ENCODE results near the gene LAMTOR1.
A peak's percentile ranks its signal among the peaks of the same experiment; 100 is the strongest.

LAMTOR1 gene

DNA sequence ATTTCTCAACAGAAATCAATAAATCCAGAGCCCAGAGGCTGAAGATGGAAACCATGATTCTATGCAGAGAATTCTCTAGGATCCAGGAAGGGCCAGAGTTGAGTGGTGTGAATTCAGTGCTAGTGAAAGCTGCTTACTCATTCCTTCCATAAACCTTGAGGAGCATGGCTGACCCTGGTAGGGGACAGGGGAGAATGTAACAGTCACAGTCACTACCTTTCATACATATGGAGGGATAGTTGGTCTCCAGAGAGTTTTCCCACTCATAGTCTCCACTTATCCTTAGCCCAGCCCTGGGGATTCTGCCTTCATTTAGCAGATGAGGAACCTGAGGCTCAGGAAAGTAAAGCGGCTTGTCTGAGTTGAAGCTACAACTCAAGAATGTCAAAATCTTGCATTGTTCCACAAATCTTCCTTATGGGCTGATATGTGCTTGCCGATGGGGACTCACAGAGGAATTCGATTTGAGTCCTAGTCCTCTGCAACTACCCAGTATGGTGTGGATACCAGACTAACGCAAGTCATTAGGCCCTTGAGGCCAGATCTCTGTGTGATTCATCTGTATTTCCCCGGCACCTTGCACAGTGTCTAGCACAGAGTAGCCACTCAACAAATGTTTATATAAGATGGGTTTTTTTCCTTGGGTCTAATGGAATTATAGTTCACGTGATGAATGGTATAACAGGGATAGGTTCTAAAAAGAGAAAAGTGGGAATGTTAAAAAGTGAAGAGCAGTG lies 13.1 kb upstream of the LAMTOR1 start:
- H3K4me3 ChIP-seq (ENCODE audit: low read length) = no peak overlapping the region
- no peaks in the 10 kb centered on the region for H3K9me3 ChIP-seq (ENCODE audit: insufficient read depth, low read depth, low read length)
- peaks cover 8% of the 10 kb centered on the region; the same call in 1 of the 2 replicates for H3K4me1 ChIP-seq (ENCODE audit: insufficient read depth, low read length)
- H3K27me3 ChIP-seq (ENCODE audit: insufficient read depth, low read length) = peaks cover 24% of the 10 kb centered on the region; the same call in 1 of the 2 replicates
- whole genome bisulfite sequencing = 96% methylated on average over 6 of the region's 6 CpGs
- no peak overlapping the region for H3K27ac ChIP-seq (ENCODE audit: low read depth, low read length)
- H3K9ac ChIP-seq (ENCODE audit: low read depth, low read length) = no peak overlapping the region
- H3K36me3 ChIP-seq (ENCODE audit: insufficient read depth, low read length) = no peaks in the 10 kb centered on the region

- H3K27ac ChIP-seq (ENCODE audit: low read depth, low read length) = no peak overlapping the region
- H3K4me1 ChIP-seq (ENCODE audit: insufficient read depth, low read length) = peaks cover 8% of the 10 kb centered on the region; the same call in 1 of the 2 replicates
- H3K27me3 ChIP-seq (ENCODE audit: insufficient read depth, low read length) = peaks cover 24% of the 10 kb centered on the region; the same call in 1 of the 2 replicates
- no peak overlapping the region for H3K9ac ChIP-seq (ENCODE audit: low read depth, low read length)
- WGBS = 100% methylated on average over 1 of the region's 1 CpG
- H3K9me3 ChIP-seq (ENCODE audit: insufficient read depth, low read depth, low read length) = no peaks in the 10 kb centered on the region
- H3K36me3 ChIP-seq (ENCODE audit: insufficient read depth, low read length) = peaks cover 14% of the 10 kb centered on the region
- H3K4me3 ChIP-seq (ENCODE audit: low read length) = no peak overlapping the region
These were observed 11.5 kb upstream of the LAMTOR1 start for GRCh38 chr11:72114570-72114969.

- no peaks in the 10 kb centered on the region for H3K9me3 ChIP-seq (ENCODE audit: insufficient read depth, low read depth, low read length)
- WGBS = 75% methylated on average over 8 of the region's 9 CpGs
- H3K27me3 ChIP-seq (ENCODE audit: insufficient read depth, low read length) = peaks cover 24% of the 10 kb centered on the region; the same call in 1 of the 2 replicates
- peak overlapping the region; percentile 98 for H3K9ac ChIP-seq (ENCODE audit: low read depth, low read length)
- peak overlapping the region; percentile 98 for H3K27ac ChIP-seq (ENCODE audit: low read depth, low read length)
- peak overlapping the region; percentile 86 for H3K4me3 ChIP-seq (ENCODE audit: low read length)
- H3K36me3 ChIP-seq (ENCODE audit: insufficient read depth, low read length) = peaks cover 14% of the 10 kb centered on the region
- peaks cover 8% of the 10 kb centered on the region; the same call in 1 of the 2 replicates for H3K4me1 ChIP-seq (ENCODE audit: insufficient read depth, low read length)
These were observed 10.1 kb upstream of the LAMTOR1 start for GRCh38 chr11:72112978-72113808.

- Histone ChIP-seq H3K4me3 (ENCODE audit: low read length) (peak within 1 kb of the TSS; percentile 86), H3K36me3 (ENCODE audit: insufficient read depth, low read length) (peaks cover 14% of the 10 kb centered on the region), H3K4me1 (ENCODE audit: insufficient read depth, low read length) (peaks cover 8% of the 10 kb centered on the region; the same call in 1 of the 2 replicates), H3K9ac (ENCODE audit: low read depth, low read length) (peak within 1 kb of the TSS; percentile 98), H3K27me3 (ENCODE audit: insufficient read depth, low read length) (peaks cover 24% of the 10 kb centered on the region; the same call in 1 of the 2 replicates), H3K27ac (ENCODE audit: low read depth, low read length) (peak within 1 kb of the TSS; percentile 98), H3K9me3 (ENCODE audit: insufficient read depth, low read depth, low read length) (no peaks in the 10 kb centered on the region)
- WGBS = under 1% methylated on average over 49 of the region's 49 CpGs
These were observed 9.3 kb upstream of the LAMTOR1 start, which contains the start of gene ANAPC15 for GRCh38 chr11:72112143-72112977. Gene ANAPC15, minus strand, starts transcription at chr11:72112695. Its CDS starts 1,419 bp downstream, at chr11:72111276.

- peaks cover 8% of the 10 kb centered on the region; the same call in 1 of the 2 replicates for H3K4me1 ChIP-seq (ENCODE audit: insufficient read depth, low read length)
- 9% methylated on average over 10 of the region's 10 CpGs for WGBS
- H3K27me3 ChIP-seq (ENCODE audit: insufficient read depth, low read length) = peaks cover 24% of the 10 kb centered on the region; the same call in 1 of the 2 replicates
- H3K27ac ChIP-seq (ENCODE audit: low read depth, low read length) = peak overlapping the region; percentile 98
- H3K36me3 ChIP-seq (ENCODE audit: insufficient read depth, low read length) = peaks cover 14% of the 10 kb centered on the region
- H3K9ac ChIP-seq (ENCODE audit: low read depth, low read length) = peak overlapping the region; percentile 98
- H3K4me3 ChIP-seq (ENCODE audit: low read length) = peak overlapping the region; percentile 86
- H3K9me3 ChIP-seq (ENCODE audit: insufficient read depth, low read depth, low read length) = no peaks in the 10 kb centered on the region
These were observed 8.4 kb upstream of the LAMTOR1 start for GRCh38 chr11:72111300-72112142.

- Histone ChIP-seq H3K27me3 (ENCODE audit: insufficient read depth, low read length) (no peaks in the 10 kb centered on the region), H3K9me3 (ENCODE audit: insufficient read depth, low read depth, low read length) (no peaks in the 10 kb centered on the region), H3K9ac (ENCODE audit: low read depth, low read length) (no peak within 1 kb of the TSS; the same call in 1 of the 2 replicates), H3K27ac (ENCODE audit: low read depth, low read length) (no peak within 1 kb of the TSS), H3K36me3 (ENCODE audit: insufficient read depth, low read length) (peaks cover 15% of the 10 kb centered on the region), H3K4me1 (ENCODE audit: insufficient read depth, low read length) (peaks cover 6% of the 10 kb centered on the region; the same call in 1 of the 2 replicates), H3K4me3 (ENCODE audit: low read length) (no peak within 1 kb of the TSS)
- WGBS = 93% methylated on average over 14 of the region's 14 CpGs
These were observed 2.8 kb upstream of the LAMTOR1 start, which contains the start of gene TOMT for GRCh38 chr11:72105888-72106287. Gene TOMT, plus strand, starts transcription at chr11:72105924. Its CDS starts 28 bp downstream, at chr11:72105952.

DNA sequence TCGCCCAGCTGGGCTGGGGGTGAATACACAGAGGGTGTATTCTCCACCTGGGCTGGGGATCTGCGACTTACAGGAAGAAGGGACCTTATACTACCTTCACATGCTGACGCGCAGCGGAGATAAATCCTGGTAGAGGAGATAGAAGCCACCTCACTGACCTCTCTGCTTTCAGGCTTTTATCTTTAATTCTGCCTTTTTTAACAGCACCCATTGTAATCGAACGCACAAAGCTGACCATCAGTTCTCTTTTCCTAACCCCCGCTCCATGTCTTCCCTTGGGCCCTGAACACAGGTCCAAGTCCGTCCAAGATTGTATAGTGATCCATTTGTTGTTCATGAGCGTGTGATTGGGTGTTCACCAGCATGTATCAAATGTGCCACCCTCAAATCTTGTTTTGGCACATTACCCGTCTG lies 664 bp upstream of the LAMTOR1 start:
- WGBS = 87% methylated on average over 11 of the region's 11 CpGs
- peak overlapping the region; percentile 60 for H3K9ac ChIP-seq (ENCODE audit: low read depth, low read length)
- H3K27ac ChIP-seq (ENCODE audit: low read depth, low read length) = peak overlapping the region; percentile 87
- H3K9me3 ChIP-seq (ENCODE audit: insufficient read depth, low read depth, low read length) = no peaks in the 10 kb centered on the region
- H3K4me1 ChIP-seq (ENCODE audit: insufficient read depth, low read length) = peaks cover 6% of the 10 kb centered on the region; the same call in 1 of the 2 replicates
- peak overlapping the region; percentile 52 for H3K4me3 ChIP-seq (ENCODE audit: low read length)
- no peaks in the 10 kb centered on the region for H3K27me3 ChIP-seq (ENCODE audit: insufficient read depth, low read length)
- H3K36me3 ChIP-seq (ENCODE audit: insufficient read depth, low read length) = peaks cover 23% of the 10 kb centered on the region

- Histone ChIP-seq H3K4me1 (ENCODE audit: insufficient read depth, low read length) (peaks cover 6% of the 10 kb centered on the region; the same call in 1 of the 2 replicates), H3K27ac (ENCODE audit: low read depth, low read length) (peak overlapping the region; percentile 95), H3K27me3 (ENCODE audit: insufficient read depth, low read length) (no peaks in the 10 kb centered on the region), H3K9me3 (ENCODE audit: insufficient read depth, low read depth, low read length) (no peaks in the 10 kb centered on the region), H3K9ac (ENCODE audit: low read depth, low read length) (peak overlapping the region; percentile 97), H3K4me3 (ENCODE audit: low read length) (peak overlapping the region; percentile 96), H3K36me3 (ENCODE audit: insufficient read depth, low read length) (peaks cover 34% of the 10 kb centered on the region)
- 7% methylated on average over 9 of the region's 9 CpGs for WGBS
These were observed 509 bp downstream of the LAMTOR1 start for GRCh38 chr11:72102631-72102945.

DNA sequence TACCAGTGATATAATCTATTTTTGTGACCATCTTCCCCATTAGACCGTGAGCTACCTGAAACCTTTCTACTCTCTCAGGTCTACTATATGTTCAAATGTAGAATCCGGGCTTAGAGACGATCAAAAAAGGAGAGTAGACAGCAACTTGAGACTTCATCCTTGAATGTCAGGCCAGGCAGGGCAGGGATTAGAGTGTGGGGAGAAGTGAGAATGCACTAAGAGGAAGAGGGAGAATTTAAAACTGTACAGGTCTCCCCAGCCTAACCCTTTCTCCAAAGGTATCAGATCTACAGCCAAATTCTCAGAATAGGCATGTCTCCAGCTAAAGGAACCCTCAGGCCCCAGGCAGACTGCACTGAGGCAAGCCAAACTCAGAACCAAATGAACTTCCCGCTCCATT lies 935 bp downstream of the LAMTOR1 start:
- WGBS = 67% methylated on average over 4 of the region's 4 CpGs
- H3K4me1 ChIP-seq (ENCODE audit: insufficient read depth, low read length) = peaks cover 6% of the 10 kb centered on the region; the same call in 1 of the 2 replicates
- H3K27ac ChIP-seq (ENCODE audit: low read depth, low read length) = no peak overlapping the region; the same call in 1 of the 2 replicates
- H3K9ac ChIP-seq (ENCODE audit: low read depth, low read length) = peak overlapping the region; percentile 97
- H3K9me3 ChIP-seq (ENCODE audit: insufficient read depth, low read depth, low read length) = no peaks in the 10 kb centered on the region
- peak overlapping the region; percentile 96 for H3K4me3 ChIP-seq (ENCODE audit: low read length)
- peaks cover 39% of the 10 kb centered on the region for H3K36me3 ChIP-seq (ENCODE audit: insufficient read depth, low read length)
- no peaks in the 10 kb centered on the region for H3K27me3 ChIP-seq (ENCODE audit: insufficient read depth, low read length)

- H3K4me3 ChIP-seq (ENCODE audit: low read length) = no peak overlapping the region
- 91% methylated on average over 1 of the region's 1 CpG for WGBS
- H3K4me1 ChIP-seq (ENCODE audit: insufficient read depth, low read length) = peaks cover 6% of the 10 kb centered on the region; the same call in 1 of the 2 replicates
- H3K9me3 ChIP-seq (ENCODE audit: insufficient read depth, low read depth, low read length) = no peaks in the 10 kb centered on the region
- H3K9ac ChIP-seq (ENCODE audit: low read depth, low read length) = 0 out of 2 replicates have a peak overlapping the region, but pooled peaks have one; percentile 25
- no peak overlapping the region for H3K27ac ChIP-seq (ENCODE audit: low read depth, low read length)
- no peaks in the 10 kb centered on the region for H3K27me3 ChIP-seq (ENCODE audit: insufficient read depth, low read length)
- peaks cover 47% of the 10 kb centered on the region for H3K36me3 ChIP-seq (ENCODE audit: insufficient read depth, low read length)
These were observed 2.6 kb downstream of the LAMTOR1 start for GRCh38 chr11:72100462-72100861.
